Mucosa of rectum (tissue), 2 donors: Measurements from ENCODE around the gene CES1.
"Not testable (repeated sequence)": the region's sequence is repeated elsewhere in the genome, so short reads cannot be mapped to it uniquely, and the experiment has no call there.

Experiments used
- H3K27ac ChIP-seq, 2 donors: one replicate each; pipeline ENCODE4 v1.7.0; 2013; ENCODE audit warnings: inconsistent platforms in 2 of 2, low read depth in 2 of 2, low read length in 2 of 2
- H3K27me3 ChIP-seq, 2 donors: one replicate each; pipeline ENCODE4 v1.7.0; 2013; ENCODE audit warnings: low read length in 2 of 2; ENCODE audit not compliant: control insufficient read depth in 2 of 2, insufficient read depth in 2 of 2
- H3K36me3 ChIP-seq, 2 donors: one replicate each; pipeline ENCODE4 v1.7.0; 2013; ENCODE audit warnings: low read length in 2 of 2; ENCODE audit not compliant: control insufficient read depth in 2 of 2, insufficient read depth in 2 of 2
- H3K4me1 ChIP-seq, 2 donors: one replicate each; pipeline ENCODE4 v1.7.0; 2013; ENCODE audit warnings: low read length in 2 of 2, mild to moderate bottlenecking in 1 of 2; ENCODE audit not compliant: control insufficient read depth in 2 of 2, insufficient read depth in 2 of 2
- H3K4me3 ChIP-seq, 2 donors: one replicate each; pipeline ENCODE4 v1.7.0; 2013; ENCODE audit warnings: low read length in 2 of 2
- H3K9ac ChIP-seq, 2 donors: one replicate each; pipeline ENCODE4 v1.7.0; 2013; ENCODE audit warnings: low read length in 2 of 2, low read depth in 1 of 2, mild to moderate bottlenecking in 1 of 2
- H3K9me3 ChIP-seq, 2 donors: one replicate each; pipeline ENCODE4 v1.7.0; 2013; ENCODE audit warnings: low read length in 2 of 2; ENCODE audit not compliant: control insufficient read depth in 2 of 2
- donor health status: healthy.
- donor health status: Normal muscosa, but diverticular disease.

CES1 gene

DNA sequence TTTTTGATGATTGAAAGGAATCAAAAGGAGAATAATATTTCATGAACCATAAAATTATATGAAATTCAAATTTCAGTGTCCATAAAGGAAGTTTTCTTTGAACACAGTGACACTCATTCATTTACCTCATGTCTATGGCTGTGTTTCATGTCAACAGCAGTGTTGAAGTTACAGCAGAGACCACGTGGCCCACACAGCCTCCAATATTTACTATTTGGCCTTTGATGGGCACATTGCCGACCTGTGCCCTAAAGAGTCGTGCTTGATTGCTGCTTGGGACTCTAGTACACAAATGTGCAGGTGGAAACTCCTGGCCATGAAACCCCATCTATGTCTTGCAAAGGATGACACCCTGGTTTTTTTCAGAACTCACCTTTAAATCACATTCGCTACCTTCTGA is 57.0 kb downstream of the CES1 start:
- H3K36me3 ChIP-seq: no peaks in the 10 kb centered on the region
- H3K9ac ChIP-seq: no peak overlapping the region
- H3K4me3 ChIP-seq: no peak overlapping the region
- no peak overlapping the region for H3K27ac ChIP-seq
- H3K27me3 ChIP-seq: no peaks in the 10 kb centered on the region
- H3K9me3 ChIP-seq: no peaks in the 10 kb centered on the region
- no peaks in the 10 kb centered on the region for H3K4me1 ChIP-seq

DNA sequence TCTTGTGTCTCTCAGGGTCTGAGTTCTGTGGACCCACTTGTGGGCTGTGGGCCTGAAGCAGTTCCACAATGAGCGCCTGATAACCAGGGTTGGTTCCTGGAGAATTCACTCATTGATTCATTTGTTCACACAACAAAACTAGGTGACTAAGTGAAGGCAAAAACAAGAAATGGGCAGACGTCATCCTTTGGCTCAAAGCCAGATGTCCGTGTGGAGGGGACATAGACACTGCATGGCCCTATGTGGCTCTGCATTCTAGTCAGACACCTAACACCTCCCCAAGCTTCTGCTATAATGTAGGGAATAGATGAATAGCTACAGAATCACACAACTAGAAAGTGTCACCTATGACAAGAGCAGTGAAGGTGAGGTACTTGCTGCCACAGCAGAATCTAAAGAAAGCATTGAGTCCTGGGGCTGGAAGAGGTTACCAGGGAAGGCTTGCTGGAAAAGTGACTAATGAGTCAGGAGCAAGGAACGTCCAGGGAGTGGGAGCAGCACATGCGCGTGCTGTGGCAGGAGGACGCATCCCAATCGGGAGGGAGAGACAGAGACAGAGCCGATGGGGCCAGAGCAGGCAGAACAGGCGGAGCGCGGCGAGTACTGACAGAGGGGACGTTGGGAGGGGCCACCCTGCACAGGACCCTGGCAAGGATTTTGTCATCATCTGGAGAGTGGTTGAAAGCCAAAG is 58.9 kb downstream of the CES1 start:
- Histone ChIP-seq H3K4me1 (no peaks in the 10 kb centered on the region), H3K27me3 (no peaks in the 10 kb centered on the region), H3K27ac (no peak overlapping the region), H3K36me3 (no peaks in the 10 kb centered on the region), H3K9me3 (no peaks in the 10 kb centered on the region), H3K9ac (no peak overlapping the region), H3K4me3 (no peak overlapping the region)

DNA sequence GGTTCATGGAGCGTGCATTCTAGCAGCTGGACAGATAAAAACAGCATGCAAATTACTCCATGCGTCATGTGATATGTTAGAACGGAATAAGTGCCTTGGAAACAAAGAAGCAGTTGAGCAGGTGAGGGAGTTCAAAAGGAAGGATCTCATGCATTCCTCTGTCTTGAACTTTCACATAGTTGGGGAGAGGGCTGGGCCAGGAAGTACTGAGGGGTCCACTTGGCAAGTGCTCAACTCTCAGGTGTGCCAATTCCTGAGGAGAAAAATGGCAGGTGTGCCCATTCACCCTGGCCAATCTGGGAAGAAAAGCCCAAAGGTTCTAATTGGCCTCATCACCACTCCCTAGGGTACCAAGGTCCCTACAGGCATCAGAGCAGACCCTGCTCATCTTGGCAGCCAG is 67.7 kb downstream of the CES1 start:
- Histone ChIP-seq H3K4me1 (no peaks in the 10 kb centered on the region), H3K27me3 (no peaks in the 10 kb centered on the region), H3K9me3 (no peaks in the 10 kb centered on the region), H3K9ac (no peak overlapping the region), H3K36me3 (no peaks in the 10 kb centered on the region), H3K4me3 (no peak overlapping the region), H3K27ac (no peak overlapping the region)

DNA sequence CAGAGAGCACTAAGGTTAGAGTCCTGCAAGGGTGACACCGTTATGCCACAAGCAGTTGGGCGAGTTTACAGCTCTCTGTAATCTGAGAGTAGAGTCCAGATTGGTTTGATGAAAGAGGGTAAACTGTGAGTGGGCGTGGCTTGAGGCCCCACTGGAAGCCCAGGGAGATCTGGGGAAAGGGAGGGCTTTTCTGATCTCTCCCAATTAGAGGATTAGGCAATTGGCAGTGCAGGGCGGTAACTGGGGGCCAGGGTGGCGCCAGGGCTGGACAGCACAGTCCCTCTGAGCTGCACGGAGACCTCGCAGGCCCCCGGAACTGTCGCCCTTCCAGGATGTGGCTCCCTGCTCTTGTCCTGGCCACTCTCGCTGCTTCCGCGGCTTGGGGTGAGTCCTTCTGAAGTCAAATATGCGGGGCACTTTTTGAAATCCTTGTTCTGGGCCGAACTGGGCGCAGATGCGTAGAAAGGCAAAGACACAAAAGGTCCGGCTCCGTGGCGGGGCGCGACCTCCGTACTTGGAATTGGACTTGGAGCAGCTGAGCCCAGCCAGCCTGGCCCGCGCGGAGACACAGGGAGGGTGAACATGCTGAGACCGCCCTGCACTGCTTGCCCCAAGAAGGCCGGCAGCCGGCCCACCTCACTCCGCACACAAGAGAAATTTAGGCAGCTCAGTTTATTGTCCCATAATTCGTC is 72.4 kb downstream of the CES1 start:
- Histone ChIP-seq H3K4me1 (no peaks in the 10 kb centered on the region), H3K27ac (no peak overlapping the region), H3K9me3 (no peaks in the 10 kb centered on the region), H3K27me3 (no peaks in the 10 kb centered on the region), H3K4me3 (no peak overlapping the region), H3K9ac (no peak overlapping the region), H3K36me3 (no peaks in the 10 kb centered on the region)

DNA sequence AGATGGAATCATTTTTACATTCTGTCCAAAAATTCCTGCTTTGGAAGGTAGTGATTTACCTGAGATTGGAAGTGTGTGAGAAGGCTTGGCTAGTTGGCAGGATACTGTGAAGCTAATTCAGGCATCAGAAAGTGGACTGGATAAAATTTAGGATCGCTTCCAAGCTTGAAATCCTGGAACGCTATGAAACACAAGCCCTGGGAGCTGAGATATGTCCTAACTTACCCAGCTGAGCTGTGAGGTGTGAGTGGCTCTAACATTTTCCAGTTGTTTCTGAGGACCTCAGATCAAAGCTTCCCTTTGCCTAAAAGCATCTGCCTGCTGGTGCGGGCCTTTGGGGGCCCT is 73.0 kb downstream of the CES1 start:
- H3K27ac ChIP-seq, H3K4me3 ChIP-seq, H3K4me1 ChIP-seq, H3K9me3 ChIP-seq, H3K27me3 ChIP-seq, H3K36me3 ChIP-seq, H3K9ac ChIP-seq: not testable (repeated sequence)

DNA sequence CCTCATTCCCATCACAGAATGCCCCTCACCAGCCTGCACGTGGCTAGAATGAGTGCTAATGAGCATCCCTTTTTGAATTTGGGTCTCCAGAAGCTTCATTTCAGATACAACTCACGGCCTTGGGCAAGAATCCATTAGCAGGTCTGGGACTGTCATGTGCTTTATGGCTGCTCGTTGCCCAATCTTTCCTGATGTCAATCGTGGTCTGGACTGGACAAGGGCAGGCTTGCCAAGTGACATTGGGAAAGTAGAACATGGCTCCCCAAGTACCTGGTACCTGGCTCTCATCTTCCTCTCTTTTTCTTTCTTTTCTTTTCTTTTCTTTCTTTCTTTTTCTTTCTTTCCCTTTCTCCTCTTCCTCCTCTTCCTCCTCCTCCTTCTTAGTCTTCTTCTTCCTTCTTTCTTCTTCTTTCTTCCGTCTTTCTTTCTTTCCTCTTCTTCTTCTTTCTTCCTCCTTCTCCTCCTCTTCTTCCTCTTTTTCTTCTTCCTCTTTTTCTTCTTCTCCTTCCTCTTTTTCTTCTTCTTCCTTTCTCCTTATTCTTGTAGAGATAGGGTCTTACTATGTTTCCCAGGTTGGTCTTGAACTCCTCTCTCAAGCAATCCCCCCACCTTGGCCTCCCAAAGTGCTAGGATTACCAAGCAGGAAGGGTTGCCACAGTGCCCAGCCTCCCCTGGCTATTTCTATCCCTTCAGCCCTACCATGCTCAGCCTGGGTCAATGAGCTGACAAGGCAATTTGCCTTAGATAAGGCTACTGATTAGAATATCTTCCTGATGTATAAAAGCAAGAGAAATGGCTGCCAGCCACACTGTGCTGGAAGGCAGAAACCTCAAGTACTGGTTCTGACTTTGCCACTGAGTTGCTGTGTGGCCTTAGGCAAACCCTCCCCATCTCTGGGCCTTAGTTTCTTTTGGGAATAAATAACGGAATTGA is 75.0 kb downstream of the CES1 start:
- not testable (repeated sequence) for H3K27me3 ChIP-seq, H3K4me3 ChIP-seq, H3K9ac ChIP-seq, H3K27ac ChIP-seq, H3K36me3 ChIP-seq, H3K4me1 ChIP-seq, H3K9me3 ChIP-seq

DNA sequence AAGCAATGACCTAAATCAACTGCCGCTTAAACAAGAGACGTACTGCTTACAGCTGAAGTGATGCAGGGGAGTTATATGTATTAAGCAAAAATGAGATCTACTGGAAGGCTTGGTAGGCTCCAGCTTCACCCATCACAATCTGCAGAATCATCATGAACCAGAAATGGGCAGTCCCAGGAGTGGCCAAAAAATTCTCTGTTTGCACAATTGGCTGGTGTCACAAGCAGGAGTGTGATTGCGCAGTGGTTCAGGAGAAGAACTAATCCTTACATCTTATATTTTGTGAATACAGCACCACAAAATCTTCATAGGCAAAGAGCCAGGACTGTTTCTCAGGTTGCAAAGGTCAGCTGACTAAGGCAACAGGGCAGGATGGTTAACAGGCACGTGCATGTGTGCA is 75.9 kb downstream of the CES1 start:
- H3K4me3 ChIP-seq: no peak overlapping the region
- no peak overlapping the region for H3K9ac ChIP-seq
- no peak overlapping the region for H3K27ac ChIP-seq
- H3K27me3 ChIP-seq: no peaks in the 10 kb centered on the region
- H3K4me1 ChIP-seq: no peaks in the 10 kb centered on the region
- H3K9me3 ChIP-seq: peaks cover 0 to 5% of the 10 kb centered on the region in 2 donors
- no peaks in the 10 kb centered on the region for H3K36me3 ChIP-seq

DNA sequence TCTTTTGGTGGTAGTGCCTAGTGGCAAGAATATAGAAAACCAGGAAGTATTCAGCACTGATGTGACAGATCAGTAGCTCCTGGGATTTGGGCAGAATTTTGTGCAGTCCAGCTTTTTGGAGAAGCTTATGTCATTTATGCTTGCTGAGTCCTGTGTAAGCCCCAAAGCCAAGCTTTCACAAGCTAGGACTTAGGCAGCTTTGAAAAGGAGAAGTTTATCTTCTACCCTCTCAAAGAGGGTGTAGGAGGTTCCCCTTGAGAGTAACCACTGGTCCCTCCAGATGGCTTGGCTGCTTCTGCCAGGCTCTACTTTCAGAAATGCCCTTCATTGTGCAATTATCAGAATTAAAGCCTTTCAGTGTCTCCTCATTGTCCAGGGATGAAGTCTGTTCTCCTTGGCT is 78.8 kb downstream of the CES1 start:
- Histone ChIP-seq H3K27ac (no peak overlapping the region), H3K27me3 (no peaks in the 10 kb centered on the region), H3K4me1 (no peaks in the 10 kb centered on the region), H3K4me3 (no peak overlapping the region), H3K9me3 (peaks cover 0 to 5% of the 10 kb centered on the region in 2 donors), H3K9ac (no peak overlapping the region), H3K36me3 (no peaks in the 10 kb centered on the region)

DNA sequence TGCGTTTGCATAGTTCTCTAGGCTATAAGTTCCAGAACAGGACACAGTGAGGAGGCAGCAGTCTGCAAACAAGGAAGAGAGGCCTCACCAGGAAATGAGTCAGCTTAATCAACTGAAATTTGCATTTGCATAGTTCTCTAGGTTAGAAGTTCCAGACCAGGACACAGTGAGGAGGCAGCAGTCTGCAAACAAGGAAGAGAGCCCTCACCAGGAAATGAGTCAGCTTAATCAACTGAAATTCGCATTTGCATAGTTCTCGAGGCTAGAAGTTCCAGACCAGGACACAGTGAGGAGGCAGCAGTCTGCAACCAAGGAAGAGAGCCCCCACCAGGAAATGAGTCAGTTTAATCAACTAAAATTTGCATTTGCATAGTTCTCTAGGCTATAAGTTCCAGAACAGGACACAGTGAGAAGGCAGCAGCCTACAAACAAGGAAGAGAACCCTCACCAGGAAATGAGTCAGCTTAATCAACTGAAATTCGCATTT is 79.7 kb downstream of the CES1 start:
- not testable (repeated sequence) for H3K27ac ChIP-seq, H3K9me3 ChIP-seq, H3K9ac ChIP-seq, H3K4me1 ChIP-seq, H3K36me3 ChIP-seq, H3K27me3 ChIP-seq, H3K4me3 ChIP-seq
